Mesendoderm (in vitro differentiated cells): ENCODE measurements around the gene GPD1L.

ENCODE experiments used
- DNase-seq: peaks from one replicate; pipeline ENCODE4 v3.0.0; 2013
- H2AK5ac ChIP-seq: 2 replicates; pipeline ENCODE4 v1.6.1; 2013; ENCODE audit warnings: low read length, inconsistent platforms
- H2BK120ac ChIP-seq: 2 replicates; pipeline ENCODE4 v1.6.1; 2013; ENCODE audit warnings: low read depth, mild to moderate bottlenecking, low read length, moderate library complexity, mixed read lengths
- H2BK15ac ChIP-seq: replicated peaks from 2 replicates; pipeline ENCODE4 v1.6.1; 2013; ENCODE audit warnings: low read depth, mild to moderate bottlenecking, moderate library complexity
- H2BK5ac ChIP-seq: 2 replicates; pipeline ENCODE4 v1.6.1; 2013; ENCODE audit warnings: low read length, inconsistent platforms
- H3K18ac ChIP-seq: 2 replicates; pipeline ENCODE4 v1.6.1; 2013; ENCODE audit warnings: mild to moderate bottlenecking, low read length, mixed read lengths
- H3K23ac ChIP-seq: one replicate; pipeline ENCODE4 v1.6.1; 2013; ENCODE audit warnings: low read length
- H3K27ac ChIP-seq: 2 replicates; pipeline ENCODE4 v1.5.1; 2013; ENCODE audit warnings: low read depth, mild to moderate bottlenecking, inconsistent platforms, low read length, moderate library complexity
- H3K27me3 ChIP-seq: 2 replicates; pipeline ENCODE4 v1.6.1; 2013; ENCODE audit warnings: low read length, control low read depth, mild to moderate bottlenecking, inconsistent platforms; ENCODE audit not compliant: insufficient read depth, poor library complexity
- H3K36me3 ChIP-seq: 2 replicates; pipeline ENCODE4 v1.6.1; 2013; ENCODE audit warnings: low read length, inconsistent platforms; ENCODE audit not compliant: control insufficient read depth, insufficient read depth
- H3K4ac ChIP-seq: one replicate; pipeline ENCODE4 v1.6.1; 2013; ENCODE audit warnings: low read depth, mild to moderate bottlenecking, low read length, moderate library complexity
- H3K4me1 ChIP-seq: 2 replicates; pipeline ENCODE4 v1.6.1; 2013; ENCODE audit warnings: low read depth, low read length, inconsistent platforms; ENCODE audit not compliant: control insufficient read depth
- H3K4me2 ChIP-seq: 2 replicates; pipeline ENCODE4 v1.6.1; 2013; ENCODE audit warnings: low read length
- H3K4me3 ChIP-seq: 2 replicates; pipeline ENCODE4 v1.5.1; 2013; ENCODE audit warnings: mild to moderate bottlenecking, low read length
- H3K56ac ChIP-seq: one replicate; pipeline ENCODE4 v1.6.1; 2013; ENCODE audit warnings: low read length
- H3K79me1 ChIP-seq: 2 replicates; pipeline ENCODE4 v1.6.1; 2013; ENCODE audit warnings: low read length, inconsistent platforms
- H3K79me2 ChIP-seq: 2 replicates; pipeline ENCODE4 v1.6.1; 2013; ENCODE audit warnings: mild to moderate bottlenecking, low read length; ENCODE audit not compliant: control insufficient read depth, insufficient read depth
- H3K9ac ChIP-seq: 2 replicates; pipeline ENCODE4 v1.6.1; 2013; ENCODE audit warnings: low read length, inconsistent platforms
- H4K5ac ChIP-seq: one replicate; pipeline ENCODE4 v1.6.1; 2013; ENCODE audit warnings: low read length
- H4K8ac ChIP-seq: one replicate; pipeline ENCODE4 v1.6.1; 2013; ENCODE audit warnings: low read depth, mild to moderate bottlenecking, control low read depth, low read length, moderate library complexity
- WGBS: extraction: QIAGEN DNeasy Blood & Tissue Kit; methylation state at CpG from one replicate; pipeline ENCODE4 v1.1.7; 2013; ENCODE audit warnings: low lambda C conversion rate, missing lambda C conversion rate; ENCODE audit not compliant: insufficient coverage; ENCODE audit errors: extremely low coverage; 5-methylcytosine and 5-hydroxymethylcytosine counted together

Gene GPD1L

DNA sequence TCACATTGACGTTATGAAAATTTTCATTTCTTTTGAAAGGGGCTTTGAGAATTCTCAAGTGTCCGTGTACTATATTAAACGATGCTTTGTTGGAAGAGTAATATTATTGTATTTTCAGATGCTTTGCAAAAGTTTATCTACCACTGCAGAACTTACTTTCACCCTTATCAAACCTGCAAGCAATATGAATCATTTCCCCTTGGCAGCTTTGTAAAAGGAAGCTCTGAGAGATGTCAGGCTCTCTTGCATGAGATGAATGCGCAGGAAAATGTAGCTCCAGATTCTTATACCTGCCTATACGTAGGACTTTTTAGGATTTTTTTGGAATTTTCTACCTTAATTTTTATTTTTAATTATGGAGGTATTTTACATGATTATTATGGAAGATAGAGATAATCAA lies 34.5 kb downstream of the GPD1L start:
- DNase-seq: no peak
- no peak overlapping the region for H3K4ac ChIP-seq
- WGBS: no CpG with 5 or more reads among the region's 5 CpGs

DNA sequence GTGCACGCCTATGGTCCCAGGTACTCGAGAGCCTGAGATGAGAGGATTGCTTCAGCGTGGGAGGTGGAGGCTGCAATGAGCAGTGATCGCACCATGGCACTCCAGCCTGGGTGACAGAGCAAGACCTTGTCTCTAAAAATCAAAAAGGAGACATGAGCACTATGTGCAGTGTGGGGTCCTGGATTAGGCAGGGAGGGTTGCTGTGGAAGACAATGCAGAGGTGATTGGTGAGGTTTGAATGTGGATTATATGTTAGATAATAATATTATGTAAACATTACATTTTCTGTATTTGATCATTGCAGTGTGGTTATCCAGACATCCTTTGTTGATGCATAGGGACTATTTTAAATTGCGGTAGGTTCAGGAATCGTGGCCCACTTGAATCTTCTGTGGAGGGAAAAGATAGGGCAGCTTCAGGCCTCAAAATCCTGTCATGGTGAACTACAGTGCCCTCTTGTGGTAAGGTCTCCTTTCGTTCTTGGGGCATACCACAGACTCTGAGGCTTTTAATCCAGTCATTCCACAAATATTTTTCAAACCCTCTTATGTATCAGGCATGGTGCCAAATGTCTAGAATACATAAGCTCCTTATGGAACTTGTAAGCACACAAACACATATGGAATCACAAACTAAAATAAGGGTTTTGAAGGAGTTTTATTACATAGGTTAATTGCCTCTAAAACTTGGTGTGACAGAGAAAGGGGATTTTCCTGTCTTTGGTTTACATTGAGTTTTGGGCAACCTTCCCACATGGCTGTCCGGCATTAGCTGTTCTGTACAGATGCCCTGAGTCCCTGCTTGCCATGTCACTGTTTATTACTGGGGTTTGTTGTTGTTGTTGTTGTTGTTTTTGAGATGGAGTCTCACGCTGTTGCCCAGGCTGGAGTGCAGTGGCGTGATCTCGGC lies 37.7 kb downstream of the GPD1L start:
- no peak overlapping the region for H2BK15ac ChIP-seq
- H3K4me2 ChIP-seq: no peak overlapping the region
- no peaks in the 10 kb centered on the region for H3K79me1 ChIP-seq
- no peak overlapping the region for H3K56ac ChIP-seq
- no peaks in the 10 kb centered on the region for H3K79me2 ChIP-seq
- H3K4me1 ChIP-seq: peaks cover 1% of the 10 kb centered on the region
- H3K4ac ChIP-seq: no peak overlapping the region
- H4K5ac ChIP-seq: no peak overlapping the region
- H3K4me3 ChIP-seq: no peak overlapping the region
- WGBS: no CpG with 5 or more reads among the region's 11 CpGs
- no peaks in the 10 kb centered on the region for H3K36me3 ChIP-seq
- H3K27me3 ChIP-seq: no peaks in the 10 kb centered on the region
- no peak overlapping the region for H4K8ac ChIP-seq
- no peak overlapping the region for H2BK5ac ChIP-seq
- H3K27ac ChIP-seq: no peak overlapping the region
- no peak overlapping the region for H2AK5ac ChIP-seq
- peak; percentile 81 for DNase-seq
- no peak overlapping the region for H2BK120ac ChIP-seq
- no peak overlapping the region for H3K23ac ChIP-seq
- no peak overlapping the region for H3K18ac ChIP-seq
- no peak overlapping the region for H3K9ac ChIP-seq

More for the DNA sequence above, 34.5 kb downstream of the GPD1L start:
- Histone ChIP-seq H4K8ac (no peak overlapping the region), H3K4me1 (peaks cover 2% of the 10 kb centered on the region), H3K18ac (no peak overlapping the region), H3K56ac (no peak overlapping the region), H3K23ac (no peak overlapping the region), H3K4me2 (no peak overlapping the region), H2AK5ac (no peak overlapping the region), H2BK15ac (no peak overlapping the region), H2BK5ac (no peak overlapping the region), H3K27me3 (no peaks in the 10 kb centered on the region), H3K27ac (no peak overlapping the region), H3K9ac (no peak overlapping the region), H2BK120ac (no peak overlapping the region), H3K36me3 (no peaks in the 10 kb centered on the region), H3K79me1 (no peaks in the 10 kb centered on the region), H4K5ac (no peak overlapping the region), H3K79me2 (no peaks in the 10 kb centered on the region), H3K4me3 (no peak overlapping the region)

DNA sequence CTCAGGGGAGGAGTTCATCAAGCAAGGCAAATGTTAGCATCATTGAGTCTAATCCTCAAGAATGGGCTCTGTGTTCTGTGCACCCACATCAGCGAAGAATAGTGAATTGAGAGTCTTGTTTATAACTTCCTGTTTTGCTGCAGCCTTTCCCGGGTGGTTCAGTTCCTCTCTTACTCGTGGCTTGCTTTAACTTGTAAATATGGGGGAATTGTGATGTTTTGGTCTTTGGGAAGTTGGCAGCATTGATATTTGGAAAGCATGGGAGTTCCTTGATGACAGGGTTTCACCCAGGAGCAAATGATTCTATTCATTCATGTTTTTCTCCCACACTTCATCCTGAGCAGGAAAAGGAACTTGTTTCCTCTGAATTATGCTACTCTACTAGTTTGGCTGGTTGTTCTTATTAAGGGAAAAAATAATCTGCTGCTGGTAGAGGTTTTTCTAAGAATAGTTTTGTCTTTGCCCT lies 40.4 kb downstream of the GPD1L start:
- no CpG with 5 or more reads among the region's 3 CpGs for WGBS
- no peak overlapping the region for H3K9ac ChIP-seq
- no peak overlapping the region for H3K27ac ChIP-seq
- no peaks in the 10 kb centered on the region for H3K36me3 ChIP-seq
- H3K79me1 ChIP-seq: no peaks in the 10 kb centered on the region
- H2BK120ac ChIP-seq: no peak overlapping the region
- H3K23ac ChIP-seq: no peak overlapping the region
- H3K27me3 ChIP-seq: no peaks in the 10 kb centered on the region
- no peak overlapping the region for H2BK15ac ChIP-seq
- no peak for DNase-seq
- H3K4me1 ChIP-seq: peaks cover 1% of the 10 kb centered on the region
- no peak overlapping the region for H3K4ac ChIP-seq
- no peak overlapping the region for H2AK5ac ChIP-seq
- H4K5ac ChIP-seq: no peak overlapping the region
- no peak overlapping the region for H3K4me2 ChIP-seq
- H3K4me3 ChIP-seq: no peak overlapping the region
- no peaks in the 10 kb centered on the region for H3K79me2 ChIP-seq
- no peak overlapping the region for H3K18ac ChIP-seq
- H2BK5ac ChIP-seq: no peak overlapping the region
- no peak overlapping the region for H3K56ac ChIP-seq
- H4K8ac ChIP-seq: no peak overlapping the region

DNA sequence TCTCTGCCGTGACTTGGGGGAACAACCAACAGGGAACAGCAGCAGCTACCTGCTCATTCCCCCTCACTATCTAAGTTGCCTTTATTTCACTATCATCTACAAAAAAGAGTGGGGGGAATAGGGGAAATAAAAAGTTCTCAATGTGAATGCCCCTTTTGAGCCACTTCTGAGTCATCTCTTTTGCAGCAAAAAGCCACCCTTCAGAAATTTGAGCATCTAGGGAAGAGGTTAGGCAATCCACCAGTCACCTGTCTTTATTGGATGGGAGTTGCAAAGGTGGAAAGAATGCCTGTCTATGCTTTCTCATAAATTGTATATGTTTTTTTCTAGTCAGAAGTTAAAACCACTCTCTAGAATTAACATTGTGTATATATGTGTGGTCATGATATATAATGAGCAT lies 41.1 kb downstream of the GPD1L start:
- Histone ChIP-seq H3K79me2 (no peaks in the 10 kb centered on the region), H3K18ac (no peak overlapping the region), H3K79me1 (no peaks in the 10 kb centered on the region), H2BK15ac (no peak overlapping the region), H3K4me2 (no peak overlapping the region), H3K4me1 (peaks cover 1% of the 10 kb centered on the region), H3K56ac (no peak overlapping the region), H3K4ac (no peak overlapping the region), H3K9ac (no peak overlapping the region), H3K23ac (no peak overlapping the region), H3K27me3 (no peaks in the 10 kb centered on the region), H3K36me3 (no peaks in the 10 kb centered on the region), H2AK5ac (no peak overlapping the region), H4K8ac (no peak overlapping the region), H3K27ac (no peak overlapping the region), H2BK5ac (no peak overlapping the region), H4K5ac (no peak overlapping the region), H2BK120ac (no peak overlapping the region), H3K4me3 (no peak overlapping the region)
- no CpG with 5 or more reads among the region's 1 CpG for WGBS
- DNase-seq: no peak

DNA sequence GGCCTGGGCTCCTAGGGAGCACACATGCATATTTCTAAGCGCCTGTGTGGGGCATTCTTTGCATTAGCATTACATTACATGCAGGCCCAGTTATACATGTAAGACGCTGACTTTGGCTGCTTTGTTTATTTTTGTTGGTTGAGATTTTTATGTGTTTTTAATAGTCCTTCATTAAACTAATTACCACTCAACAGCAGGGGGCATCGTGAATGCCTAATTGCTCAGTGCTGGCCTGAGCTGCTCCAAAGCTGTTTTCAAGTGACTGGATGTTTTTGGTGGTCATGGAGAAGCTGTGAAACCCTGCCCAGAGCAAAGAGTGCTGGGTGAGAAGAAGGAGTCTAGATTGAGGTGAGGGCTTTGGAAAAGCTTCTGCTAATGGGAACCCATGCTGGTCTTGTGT lies 41.5 kb downstream of the GPD1L start:
- Histone ChIP-seq H3K4me2 (no peak overlapping the region), H4K8ac (no peak overlapping the region), H3K4ac (no peak overlapping the region), H3K27ac (no peak overlapping the region), H3K23ac (no peak overlapping the region), H3K36me3 (no peaks in the 10 kb centered on the region), H3K27me3 (no peaks in the 10 kb centered on the region), H3K4me1 (peaks cover 1% of the 10 kb centered on the region), H3K18ac (no peak overlapping the region), H3K4me3 (no peak overlapping the region), H3K79me1 (no peaks in the 10 kb centered on the region), H3K79me2 (no peaks in the 10 kb centered on the region), H2AK5ac (no peak overlapping the region), H2BK5ac (no peak overlapping the region), H2BK15ac (no peak overlapping the region), H3K9ac (no peak overlapping the region), H4K5ac (no peak overlapping the region), H3K56ac (no peak overlapping the region), H2BK120ac (no peak overlapping the region)
- no peak for DNase-seq
- WGBS: no CpG with 5 or more reads among the region's 3 CpGs
